GM12865 (cell line): ENCODE measurements around the gene RANBP1.
"Not testable (repeated sequence)": the region's sequence is repeated elsewhere in the genome, so short reads cannot be mapped to it uniquely, and the experiment has no call there.

Experiments
- DNase-seq: peaks from one replicate; pipeline ENCODE4 v3.0.0; 2010; ENCODE audit warnings: low read depth
- H3K4me3 ChIP-seq: 2 replicates; pipeline ENCODE4 v1.5.1; 2011; ENCODE audit warnings: mild to moderate bottlenecking, low read depth, low read length, control low read depth
- CTCF ChIP-seq: IDR thresholded peaks from 2 replicates; pipeline ENCODE4 v1.5.1; 2011; ENCODE audit warnings: low read length, control low read depth, low read depth, inconsistent platforms; ENCODE audit not compliant: insufficient read depth; ENCODE audit errors: missing control alignments

The RANBP1 gene

GRCh38 chr22:20157430-20158183, 41.7 kb downstream of the RANBP1 start:
- no peak overlapping the region for H3K4me3 ChIP-seq

GRCh38 chr22:20158391-20159036, 42.6 kb downstream of the RANBP1 start:
- no peak for DNase-seq
- no peak for TF ChIP-seq CTCF
- no peak overlapping the region for H3K4me3 ChIP-seq

More at GRCh38 chr22:20157430-20158183, 41.7 kb downstream of the RANBP1 start:
- no peak for TF ChIP-seq CTCF
- no peak for DNase-seq

GRCh38 chr22:20159076-20159475, 43.2 kb downstream of the RANBP1 start:
- DNase-seq, result no peak

DNA sequence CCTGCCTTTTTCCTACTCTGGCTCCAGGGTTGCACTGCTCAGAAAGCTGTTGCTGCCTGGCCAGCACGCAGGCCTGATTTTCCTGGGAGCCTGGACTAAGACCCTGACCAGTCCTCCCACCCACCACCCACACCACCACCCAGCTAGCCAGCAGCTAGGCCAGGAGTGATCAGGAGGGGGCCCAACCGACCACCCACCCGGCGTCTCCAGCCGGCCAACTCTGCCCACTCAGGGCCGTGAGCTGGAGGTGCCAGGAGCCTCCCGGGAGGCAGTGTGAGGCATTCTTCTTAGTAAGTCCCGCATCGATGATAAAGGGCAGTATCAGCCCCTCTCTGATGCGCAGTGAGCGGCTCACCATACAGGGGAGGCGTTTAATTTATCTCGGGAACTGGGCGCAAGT, 43.6 kb downstream of the RANBP1 start:
- DNase-seq, result not testable (repeated sequence)

More at GRCh38 chr22:20159076-20159475, 43.2 kb downstream of the RANBP1 start:
- no peak overlapping the region for H3K4me3 ChIP-seq
- TF ChIP-seq CTCF, result no peak

GRCh38 chr22:20160041-20160440, 44.1 kb downstream of the RANBP1 start:
- DNase-seq, result no peak
- TF ChIP-seq CTCF, result no peak
- H3K4me3 ChIP-seq, result no peak overlapping the region

More for the DNA sequence above, 43.6 kb downstream of the RANBP1 start:
- H3K4me3 ChIP-seq, result not testable (repeated sequence)

DNA sequence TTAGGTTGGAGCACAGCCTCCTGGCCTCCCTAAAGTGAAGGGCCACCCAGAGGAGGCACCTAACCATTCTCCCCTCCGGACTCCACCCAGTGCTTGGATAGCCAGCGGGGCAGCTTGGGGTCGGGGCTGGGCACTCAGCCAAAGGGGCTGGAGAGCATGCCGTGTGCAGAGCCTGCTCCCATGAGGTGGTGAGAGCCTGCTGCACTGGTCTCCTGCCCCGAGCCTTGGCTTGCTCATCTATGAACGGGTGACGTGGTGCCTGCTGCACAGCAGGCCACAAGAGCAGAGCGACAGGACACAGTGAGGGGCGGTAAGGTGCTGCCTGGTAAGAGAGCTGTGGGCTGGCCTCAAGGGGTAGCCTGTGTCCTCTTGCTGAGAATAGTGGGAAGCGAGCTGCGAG, 49.0 kb downstream of the RANBP1 start:
- no peak for TF ChIP-seq CTCF
- no peak for DNase-seq
- no peak overlapping the region for H3K4me3 ChIP-seq

DNA sequence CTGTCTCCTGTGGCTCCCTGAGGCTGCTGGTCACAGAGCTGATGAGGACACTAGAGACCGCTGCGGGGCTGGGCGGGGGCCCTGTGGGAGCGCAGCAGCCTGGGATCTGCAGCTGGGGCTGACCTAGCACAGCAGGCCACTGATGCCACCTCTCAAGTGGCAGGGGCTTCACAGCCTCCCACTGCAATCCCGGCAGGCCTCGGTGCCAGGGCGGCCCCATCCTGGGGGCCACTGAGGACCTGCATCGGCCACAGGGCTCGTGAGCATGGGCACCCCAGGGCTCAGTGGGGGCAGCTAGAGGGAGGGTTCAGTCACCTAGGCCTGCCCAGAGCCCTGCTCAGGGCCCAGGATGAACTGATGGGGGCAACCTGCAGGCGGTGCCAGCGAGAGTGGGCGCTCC, 49.5 kb downstream of the RANBP1 start:
- DNase-seq, result no peak
- H3K4me3 ChIP-seq, result no peak overlapping the region
- no peak for TF ChIP-seq CTCF
